GM10847 (cell line): ENCODE data around the gene KNTC1.

Experiments used
- POLR2A ChIP-seq: IDR thresholded peaks from 2 replicates; pipeline ENCODE4 v1.6.1; 2011; ENCODE audit not compliant: insufficient read length; ENCODE audit errors: extremely low read depth

Gene KNTC1

GRCh38 chr12:122668268-122668667 is 141.2 kb downstream of the KNTC1 start:
- TF ChIP-seq POLR2A, result no peak

GRCh38 chr12:122669397-122670070 is 142.5 kb downstream of the KNTC1 start:
- TF ChIP-seq POLR2A, result no peak

- TF ChIP-seq POLR2A, result no peak
These were observed 145.5 kb downstream of the KNTC1 start for GRCh38 chr12:122672515-122672914.
